A673 (cell line): ENCODE measurements around the gene DCAF12. TPM values are rescaled to one million over a fixed set of nuclear protein-coding genes. Genes with fewer than 3 reads are reported as not detected.

Source experiments
- BruUV-seq: library from RNA; stranded (reverse); fragments of 400-500 nt; replicated peaks from 2 replicates; lab custom pipeline; 2021; lab: Mats Ljungman, UMichigan
- CTCF ChIA-PET: fragments of 300-600 bp; sonication (Branson Sonifier 250); formaldehyde crosslinking; loops from one replicate; lab custom pipeline; 2022; ENCODE audit warnings: antibody characterized with exemption; lab: Charles Lee
- POLR2A ChIA-PET: fragments of 300-600 bp; sonication (Branson Sonifier 250); formaldehyde crosslinking; loops from one replicate; lab custom pipeline; 2022; ENCODE audit warnings: antibody characterized with exemption; ENCODE audit not compliant: low non-redundant PET; lab: Charles Lee
- DNase-seq: peaks from one replicate; pipeline ENCODE4 v3.0.0-alpha.2; 2015; ENCODE audit warnings: low spot score
- H3K27ac ChIP-seq: fragments of 200-600 bp; sonication (generic); 2 replicates; pipeline ENCODE4 v1.5.1; 2016; ENCODE audit warnings: mixed run types, low read depth, mild to moderate bottlenecking, mixed read lengths, antibody characterized with exemption, low read length; ENCODE audit not compliant: poor library complexity, severe bottlenecking
- H3K27me3 ChIP-seq: fragments of 200-600 bp; sonication (generic); replicated peaks from 2 replicates; pipeline ENCODE4 v1.6.1; 2017; ENCODE audit warnings: mixed run types, low read depth, mild to moderate bottlenecking, mixed read lengths, antibody characterized with exemption, low read length; ENCODE audit not compliant: insufficient read depth, poor library complexity
- H3K36me3 ChIP-seq: fragments of 200-600 bp; sonication (generic); 2 replicates; pipeline ENCODE4 v1.6.1; 2016; ENCODE audit warnings: mixed run types, mild to moderate bottlenecking, mixed read lengths, antibody characterized with exemption, low read length; ENCODE audit not compliant: insufficient read depth, poor library complexity, severe bottlenecking
- H3K4me1 ChIP-seq: fragments of 200-600 bp; sonication (generic); 2 replicates; pipeline ENCODE4 v1.6.1; 2017; ENCODE audit warnings: mixed run types, mild to moderate bottlenecking, mixed read lengths, antibody characterized with exemption, low read length; ENCODE audit not compliant: insufficient read depth, poor library complexity, severe bottlenecking
- H3K4me3 ChIP-seq: fragments of 200-600 bp; sonication (generic); 2 replicates; pipeline ENCODE4 v1.5.1; 2016; ENCODE audit warnings: low read depth, mixed run types, mild to moderate bottlenecking, mixed read lengths, low read length; ENCODE audit not compliant: poor library complexity, severe bottlenecking
- H3K9me3 ChIP-seq: fragments of 200-600 bp; sonication (generic); 2 replicates; pipeline ENCODE4 v1.6.1; 2016; ENCODE audit warnings: mixed run types, low read depth, mild to moderate bottlenecking, mixed read lengths, antibody characterized with exemption, low read length; ENCODE audit not compliant: poor library complexity, severe bottlenecking
- CTCF ChIP-seq: fragments of 300-800, 200-600 bp; sonication (generic); conservative IDR thresholded peaks from 2 replicates; pipeline ENCODE4 v1.5.1; 2017; ENCODE audit warnings: low read depth, mild to moderate bottlenecking, antibody characterized with exemption, low read length, moderate library complexity, mixed read lengths
- EZH2 ChIP-seq: fragments of 200-600 bp; sonication (generic); IDR thresholded peaks from 2 replicates; pipeline ENCODE4 v1.6.1; 2017; ENCODE audit warnings: borderline replicate concordance, low read depth, mild to moderate bottlenecking, mixed read lengths, antibody characterized with exemption, low read length; ENCODE audit not compliant: poor library complexity, severe bottlenecking
- intact Hi-C: fragments of 100-400 bp; cut with micrococcal nuclease; formaldehyde crosslinking; loops from one replicate; pipeline ENCODE4 v1.10.0; 2022; ENCODE audit not compliant: unreplicated experiment
- total RNA-seq: library from RNA; stranded (reverse); gene quantifications from 2 replicates; pipeline ENCODE4 v1.2.3, GENCODE V29; 2021

DCAF12 gene
- total RNA-seq, 1 experiment from 2014 or later, result 37.9 TPM

GRCh38 chr9:34065541-34065940 lies 61.0 kb downstream of the DCAF12 start:
- no peaks in the 10 kb centered on the region for H3K27me3 ChIP-seq
- H3K27ac ChIP-seq, result no peak overlapping the region
- H3K36me3 ChIP-seq, result no peaks in the 10 kb centered on the region
- no peaks in the 10 kb centered on the region for H3K4me1 ChIP-seq
- H3K4me3 ChIP-seq, result no peak overlapping the region
- POLR2A ChIA-PET, result no interaction called here
- CTCF ChIA-PET, result no interaction called here
- no peak for DNase-seq
- no peaks in the 10 kb centered on the region for H3K9me3 ChIP-seq
- intact Hi-C loops, result no loop called here
- TF ChIP-seq CTCF, result no peak
- BruUV-seq, result no TSS peak

GRCh38 chr9:34059954-34060353 lies 66.5 kb downstream of the DCAF12 start:
- TF ChIP-seq CTCF (no peak), EZH2 (no peak)
- Histone ChIP-seq H3K36me3 (no peaks in the 10 kb centered on the region), H3K27ac (no peak overlapping the region), H3K4me1 (no peaks in the 10 kb centered on the region), H3K9me3 (no peaks in the 10 kb centered on the region), H3K27me3 (no peaks in the 10 kb centered on the region), H3K4me3 (no peak overlapping the region)
- POLR2A ChIA-PET, result no interaction called here
- CTCF ChIA-PET, result no interaction called here
- DNase-seq, result no peak
- BruUV-seq, result no TSS peak
- intact Hi-C loops, result no loop called here

GRCh38 chr9:34059281-34059680 lies 67.2 kb downstream of the DCAF12 start:
- Histone ChIP-seq H3K9me3 (no peaks in the 10 kb centered on the region), H3K36me3 (no peaks in the 10 kb centered on the region), H3K27me3 (no peaks in the 10 kb centered on the region), H3K27ac (no peak overlapping the region), H3K4me3 (no peak overlapping the region), H3K4me1 (no peaks in the 10 kb centered on the region)
- POLR2A ChIA-PET, result no interaction called here
- TF ChIP-seq EZH2 (no peak), CTCF (no peak)
- BruUV-seq, result no TSS peak
- CTCF ChIA-PET, result no interaction called here
- intact Hi-C loops, result no loop called here
- DNase-seq, result no peak
